Esophagus squamous epithelium (tissue), 5 donors: ENCODE results near the gene BIRC6. TPM values are rescaled to one million over a fixed set of nuclear protein-coding genes. Genes with fewer than 3 reads are reported as not detected.

Source experiments
- DNase-seq: peaks from one replicate; lab custom pipeline; 2025; lab: John Stamatoyannopoulos, UW
- H3K27ac ChIP-seq, 4 donors: fragments of 200-600 bp; sonication (generic); one replicate each; pipeline ENCODE4 v1.5.1; 2016 to 2019; ENCODE audit warnings: mild to moderate bottlenecking in 1 of 4
- H3K27me3 ChIP-seq, 4 donors: fragments of 200-600 bp; sonication (generic); 1 replicate in 3 of 4; 2 replicates in 1 of 4; pipeline versions ENCODE4 v1.5.1 to v1.6.0; 2017 to 2021; ENCODE audit warnings: antibody characterized with exemption in 1 of 4
- H3K36me3 ChIP-seq, 3 donors: fragments of 200-600 bp; sonication (generic); one replicate each; pipeline ENCODE4 v1.5.1; 2016 to 2019
- H3K4me1 ChIP-seq, 3 donors: fragments of 200-600 bp; sonication (generic); one replicate each; pipeline ENCODE4 v1.5.1; 2017 to 2019
- H3K4me3 ChIP-seq, 4 donors: fragments of 200-600 bp; sonication (generic); 1 replicate in 3 of 4; 2 replicates in 1 of 4; pipeline ENCODE4 v1.5.1; 2016 to 2019; ENCODE audit warnings: mild to moderate bottlenecking in 2 of 4, moderate library complexity in 1 of 4
- H3K9me3 ChIP-seq, 3 donors: fragments of 200-600 bp; sonication (generic); one replicate each; pipeline ENCODE4 v1.5.1; 2016 to 2019
- CTCF ChIP-seq, 6 experiments: fragments of 450-650 bp in 4 of 6; fragments of 200-600 bp in 2 of 6; sonication (generic) in 2 of 6; IDR thresholded peaks; one replicate each; pipeline ENCODE4 v1.5.1; 2016 to 2019; ENCODE audit warnings: antibody characterized with exemption in 6 of 6, mild to moderate bottlenecking in 4 of 6, moderate library complexity in 4 of 6
- POLR2A ChIP-seq, 4 donors: fragments of 450-650 bp; IDR thresholded peaks; one replicate each; pipeline ENCODE4 v1.6.1; 2017; ENCODE audit warnings: antibody characterized with exemption in 4 of 4, mild to moderate bottlenecking in 4 of 4, moderate library complexity in 3 of 4
- WGBS, 2 donors: methylation state at CpG; one replicate each; pipeline ENCODE4 v1.1.5; 2018; 5-methylcytosine and 5-hydroxymethylcytosine counted together
- intact Hi-C: fragments of 100-400 bp; cut with DNase I; formaldehyde crosslinking; loops from one replicate; pipeline ENCODE4 v1.15.0; 2022
- total RNA-seq, 4 donors: library from RNA; depleted of rRNA; stranded (reverse); fragments of >200 nt; gene quantifications; one replicate each; pipeline ENCODE4 v1.1.0, GENCODE V29; 2016
- donor health status: DM: yes; HTN: yes; CAD: no.

BIRC6 gene
- total RNA-seq, 4 donors from 2014 or later: 56.7 to 120 (median 76.6) TPM

- H3K9me3 ChIP-seq: no peaks in the 10 kb centered on the region
- no peak for DNase-seq
- H3K4me1 ChIP-seq: no peaks in the 10 kb centered on the region
- H3K27ac ChIP-seq: no peak overlapping the region
- H3K4me3 ChIP-seq: no peak overlapping the region
- no peak for TF ChIP-seq CTCF (IDR thresholded peaks at IDR 0.05)
- H3K27me3 ChIP-seq: no peaks in the 10 kb centered on the region
- intact Hi-C loops: no loop called here
- H3K36me3 ChIP-seq: peaks cover 9 to 95% (median 11%) of the 10 kb centered on the region in 3 donors
- 57 to 60% methylated on average over 1 of the region's 1 CpG for WGBS, 2 donors
These were observed 159.7 kb downstream of the BIRC6 start for GRCh38 chr2:32516567-32516966.

- H3K4me3 ChIP-seq: no peak overlapping the region
- WGBS, 2 donors: 91 to 100% methylated on average over 3 of the region's 3 CpGs
- no peaks in the 10 kb centered on the region for H3K9me3 ChIP-seq
- H3K4me1 ChIP-seq: no peaks in the 10 kb centered on the region
- intact Hi-C loops: no loop called here
- H3K27ac ChIP-seq: no peak overlapping the region
- DNase-seq: no peak
- H3K36me3 ChIP-seq: peaks cover 5 to 84% (median 5%) of the 10 kb centered on the region in 3 donors
- TF ChIP-seq POLR2A (IDR thresholded peaks at IDR 0.05) (no peak), CTCF (IDR thresholded peaks at IDR 0.05) (no peak)
- H3K27me3 ChIP-seq: no peaks in the 10 kb centered on the region
These were observed 165.9 kb downstream of the BIRC6 start for GRCh38 chr2:32522770-32523169.

GRCh38 chr2:32523686-32524085 lies 166.9 kb downstream of the BIRC6 start:
- peaks cover 5 to 84% (median 5%) of the 10 kb centered on the region in 3 donors for H3K36me3 ChIP-seq
- H3K4me3 ChIP-seq: no peak overlapping the region

GRCh38 chr2:32532341-32532740 lies 175.5 kb downstream of the BIRC6 start:
- intact Hi-C loops: no loop called here
- no peak for DNase-seq
- H3K4me1 ChIP-seq: no peaks in the 10 kb centered on the region
- WGBS, 2 donors: 87 to 96% methylated on average over 2 of the region's 2 CpGs
- no peaks in the 10 kb centered on the region for H3K9me3 ChIP-seq
- H3K4me3 ChIP-seq: no peak overlapping the region
- no peak overlapping the region for H3K27ac ChIP-seq
- peaks cover 0 to 83% (median 0%) of the 10 kb centered on the region in 3 donors for H3K36me3 ChIP-seq
- no peaks in the 10 kb centered on the region for H3K27me3 ChIP-seq
- no peak for TF ChIP-seq POLR2A (IDR thresholded peaks at IDR 0.05)
- no peak for TF ChIP-seq CTCF (IDR thresholded peaks at IDR 0.05)

More at GRCh38 chr2:32523686-32524085, 166.9 kb downstream of the BIRC6 start:
- H3K4me1 ChIP-seq: no peaks in the 10 kb centered on the region
- H3K27ac ChIP-seq: no peak overlapping the region
- DNase-seq: no peak
- TF ChIP-seq CTCF (IDR thresholded peaks at IDR 0.05): no peak
- no peak for TF ChIP-seq POLR2A (IDR thresholded peaks at IDR 0.05)
- no peaks in the 10 kb centered on the region for H3K27me3 ChIP-seq
- no peaks in the 10 kb centered on the region for H3K9me3 ChIP-seq
- WGBS, 2 donors: 92 to 93% methylated on average over 6 of the region's 6 CpGs
- intact Hi-C loops: no loop called here

- Histone ChIP-seq H3K27me3 (no peaks in the 10 kb centered on the region), H3K9me3 (no peaks in the 10 kb centered on the region), H3K4me1 (no peaks in the 10 kb centered on the region), H3K36me3 (peaks cover 0 to 82% (median 0%) of the 10 kb centered on the region in 3 donors), H3K27ac (no peak overlapping the region), H3K4me3 (no peak overlapping the region)
- DNase-seq: no peak
- intact Hi-C loops: no loop called here
- TF ChIP-seq CTCF (IDR thresholded peaks at IDR 0.05): no peak
- no peak for TF ChIP-seq POLR2A (IDR thresholded peaks at IDR 0.05)
- 63 to 80% methylated on average over 1 of the region's 1 CpG for WGBS, 2 donors
These were observed 176.1 kb downstream of the BIRC6 start for GRCh38 chr2:32532961-32533360.
